Epithelial cell of prostate (primary cell): ENCODE results near the gene AGTPBP1.

Experiments
- DNase-seq: peaks from one replicate; pipeline ENCODE4 v3.0.0-alpha.2; 2011; ENCODE audit warnings: low read depth, low spot score
- H3K27ac ChIP-seq: fragments of 450-650 bp; 2 replicates; pipeline ENCODE4 v1.5.1; 2017; ENCODE audit warnings: mild to moderate bottlenecking

The AGTPBP1 gene

DNA sequence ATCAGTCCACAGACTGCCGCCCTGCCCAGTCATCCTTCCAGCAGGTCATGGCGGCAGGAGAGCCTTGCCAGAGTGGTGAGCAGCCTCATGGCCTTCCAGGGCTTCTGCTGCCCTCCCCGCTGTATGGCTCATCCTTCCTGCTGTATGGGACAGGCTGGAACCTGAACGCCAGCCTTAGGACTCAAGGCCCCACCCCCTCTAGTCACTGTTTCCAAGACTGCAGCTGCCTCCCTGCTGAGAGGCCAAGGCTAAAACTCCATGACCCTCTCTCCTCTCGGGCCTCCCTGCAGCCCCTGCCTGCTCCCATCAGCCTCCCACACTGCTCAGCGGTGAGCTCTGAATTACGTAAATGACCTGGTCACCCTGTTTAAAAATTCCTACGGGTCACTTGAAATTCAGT lies 227.5 kb downstream of the AGTPBP1 start:
- no peak overlapping the region for H3K27ac ChIP-seq
- DNase-seq: peak; percentile 54

DNA sequence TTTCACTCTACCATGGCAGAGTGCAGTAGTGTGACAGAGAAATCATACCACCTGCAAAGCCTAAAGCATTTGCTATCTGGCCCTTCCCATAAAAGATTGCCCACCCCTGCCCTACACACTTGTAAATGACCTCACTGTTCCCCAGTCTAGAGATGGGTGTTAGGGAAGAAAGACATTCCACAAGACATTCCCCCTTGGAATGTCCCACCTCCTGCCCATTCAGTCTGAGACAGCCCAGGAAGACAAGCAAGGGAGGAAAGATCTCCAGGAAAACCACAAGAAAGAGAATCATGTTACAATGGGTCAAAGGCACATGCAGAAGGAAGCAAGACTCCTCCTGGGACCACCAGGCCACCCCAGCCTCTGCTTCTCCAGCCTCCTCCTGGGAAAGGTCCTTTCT lies 230.0 kb downstream of the AGTPBP1 start:
- DNase-seq: no peak
- H3K27ac ChIP-seq: no peak overlapping the region

DNA sequence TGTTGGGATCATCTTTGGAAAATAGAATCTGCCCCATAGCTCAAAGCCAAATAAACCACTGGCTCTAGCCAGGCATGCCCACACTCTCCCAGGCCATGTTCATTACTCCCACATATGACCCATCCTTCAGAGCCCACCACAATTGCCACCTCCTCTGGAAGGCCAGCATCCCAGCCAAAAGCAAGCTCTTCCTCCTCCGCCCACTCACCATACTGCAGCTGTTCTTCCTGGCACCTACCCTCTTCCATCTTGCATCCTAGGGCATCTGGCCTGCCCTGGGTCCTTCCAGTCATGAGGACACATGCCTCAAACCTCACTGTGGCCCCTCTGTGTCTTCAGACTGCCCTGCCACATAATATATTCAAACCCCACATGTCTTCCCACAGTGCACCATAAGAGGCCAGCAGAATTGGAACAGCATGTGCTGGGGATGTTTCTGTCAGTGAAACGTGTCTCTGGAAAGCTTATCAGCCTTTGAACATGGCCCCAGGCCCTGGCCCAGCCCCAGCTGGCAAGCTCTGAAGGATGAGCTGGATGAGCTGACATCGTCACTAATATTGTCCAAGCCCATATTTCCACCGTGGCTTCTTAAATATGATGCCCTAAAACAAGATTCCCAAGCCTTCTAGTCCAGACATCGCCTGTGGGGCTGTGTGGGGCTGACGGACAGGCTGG lies 230.8 kb downstream of the AGTPBP1 start:
- no peak overlapping the region for H3K27ac ChIP-seq
- no peak for DNase-seq

DNA sequence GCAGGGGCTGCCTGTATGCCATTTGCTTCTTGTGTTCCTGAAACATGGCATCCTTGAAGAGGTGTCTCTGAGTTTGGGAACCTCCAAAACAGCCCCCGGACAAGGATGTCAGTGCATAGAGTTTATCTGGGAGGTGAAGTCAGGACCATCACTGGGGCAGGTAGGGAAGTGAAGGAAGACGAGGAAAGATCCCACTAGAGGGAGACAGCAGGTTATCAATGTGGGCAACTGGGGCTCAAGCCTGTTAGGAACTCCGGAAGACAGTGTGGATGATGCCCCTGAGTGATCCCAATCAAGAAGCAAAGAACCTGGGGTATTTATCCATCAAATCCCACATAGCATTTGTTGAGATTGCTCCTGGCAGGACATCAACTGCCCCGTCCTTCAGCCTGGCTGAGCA lies 233.1 kb downstream of the AGTPBP1 start:
- H3K27ac ChIP-seq: no peak overlapping the region
- DNase-seq: no peak

GRCh38 chr9:85505612-85506011 lies 236.1 kb downstream of the AGTPBP1 start:
- no peak overlapping the region for H3K27ac ChIP-seq
- DNase-seq: no peak

DNA sequence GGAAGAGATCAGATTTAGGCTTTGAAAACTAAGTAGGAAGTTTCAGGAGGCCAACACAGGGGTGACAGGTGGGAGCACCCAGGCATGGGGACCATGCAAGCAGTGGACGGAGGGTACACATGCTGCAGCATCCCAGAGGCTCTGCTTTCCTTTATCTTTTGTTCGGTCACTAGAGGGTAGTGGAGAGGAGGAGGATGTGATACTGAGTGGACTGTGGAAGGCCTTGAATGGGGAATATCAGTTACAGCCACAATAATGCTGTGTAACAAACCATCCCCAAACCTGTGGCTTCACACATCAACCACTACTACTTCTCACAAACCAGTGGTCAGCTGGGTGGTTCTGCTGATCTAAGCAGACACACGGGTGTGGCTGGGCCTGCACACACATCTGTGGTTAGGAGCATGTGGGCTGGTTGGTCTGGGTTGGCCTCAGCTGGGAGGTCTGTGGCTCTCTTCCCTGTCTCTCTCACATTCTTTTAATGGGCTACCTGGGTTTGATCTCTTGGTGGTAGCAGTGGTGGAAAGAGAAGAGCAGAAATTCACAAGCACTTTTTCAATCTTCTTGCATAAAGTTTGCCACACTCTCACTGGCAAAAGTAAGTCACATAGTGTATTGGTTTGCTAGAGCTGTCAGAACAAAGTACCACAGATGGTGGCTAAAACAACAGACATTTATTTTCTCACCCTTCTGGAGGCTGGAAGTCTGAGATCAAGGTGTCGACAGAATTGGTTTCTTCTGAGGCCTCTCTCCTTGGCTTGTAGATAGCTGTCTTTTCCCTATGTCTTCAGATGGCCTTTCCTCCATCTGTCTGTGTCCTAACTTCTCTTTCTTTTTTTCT lies 238.7 kb downstream of the AGTPBP1 start:
- no peak for DNase-seq
- no peak overlapping the region for H3K27ac ChIP-seq

DNA sequence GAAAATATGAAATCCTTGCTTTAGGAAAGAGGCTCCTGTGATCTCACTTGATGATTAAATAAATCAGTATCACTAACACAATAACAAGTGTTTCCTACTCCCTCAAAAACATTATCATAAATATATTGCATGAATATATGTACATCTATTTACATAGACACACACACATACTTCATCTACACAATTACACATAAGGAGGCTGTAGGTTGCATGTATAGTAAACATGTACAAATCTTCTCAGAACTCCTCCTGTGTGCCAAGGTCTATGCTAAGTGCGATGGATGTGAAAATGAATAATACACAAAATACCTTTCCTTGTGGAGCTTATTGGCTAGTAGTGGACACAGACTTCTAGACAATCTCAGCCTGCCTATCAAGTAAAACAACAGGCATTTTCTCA lies 239.9 kb downstream of the AGTPBP1 start:
- H3K27ac ChIP-seq: no peak overlapping the region
- DNase-seq: no peak

GRCh38 chr9:85501456-85501855 lies 240.3 kb downstream of the AGTPBP1 start:
- no peak for DNase-seq

More at GRCh38 chr9:85501456-85501855, 240.3 kb downstream of the AGTPBP1 start:
- H3K27ac ChIP-seq: no peak overlapping the region
